Kidney (tissue), 14 donors: Measurements from ENCODE around the gene ING4. TPM values are rescaled to one million over a fixed set of nuclear protein-coding genes. Genes with fewer than 3 reads are reported as not detected.

Experiments
- DNase-seq, 5 donors: peaks; one replicate each; pipeline ENCODE4 v3.0.0-alpha.2; 2013 to 2020
- FAIRE-seq: peaks from 2 replicates; lab custom pipeline; 2012; peaks lifted over from hg19 to GRCh38; lab: Jason Lieb, UNC
- H3K27ac ChIP-seq, 2 donors: one replicate each; pipeline ENCODE4 v1.7.0; 2013; ENCODE audit warnings: low read depth in 2 of 2, low read length in 2 of 2, inconsistent platforms in 1 of 2
- H3K27me3 ChIP-seq: one replicate; pipeline ENCODE4 v1.7.1; 2013; ENCODE audit warnings: low read length, inconsistent platforms; ENCODE audit not compliant: control insufficient read depth, insufficient read depth
- H3K36me3 ChIP-seq, 3 donors: one replicate each; pipeline versions ENCODE4 v1.7.0 to v1.7.1; 2013; ENCODE audit warnings: low read length in 3 of 3, control low read depth in 1 of 3, inconsistent platforms in 1 of 3; ENCODE audit not compliant: insufficient read depth in 3 of 3, control insufficient read depth in 2 of 3
- H3K4me1 ChIP-seq, 3 donors: one replicate each; pipeline versions ENCODE4 v1.7.0 to v1.7.1; 2013; ENCODE audit warnings: low read length in 3 of 3, inconsistent platforms in 1 of 3, low read depth in 1 of 3; ENCODE audit not compliant: control insufficient read depth in 2 of 3, insufficient read depth in 2 of 3
- H3K4me3 ChIP-seq, 3 donors: one replicate each; pipeline versions ENCODE4 v1.7.0 to v1.8.1; 2013; ENCODE audit warnings: low read length in 3 of 3, control low read depth in 1 of 3, inconsistent platforms in 1 of 3
- H3K9ac ChIP-seq, 3 donors: one replicate each; pipeline versions ENCODE4 v1.7.0 to v1.7.1; 2013; ENCODE audit warnings: low read length in 3 of 3, control low read depth in 1 of 3, inconsistent platforms in 1 of 3
- H3K9me3 ChIP-seq, 3 donors: one replicate each; pipeline versions ENCODE4 v1.7.0 to v1.7.1; 2013; ENCODE audit warnings: low read length in 3 of 3, control low read depth in 1 of 3, inconsistent platforms in 1 of 3; ENCODE audit not compliant: control insufficient read depth in 2 of 3, insufficient read depth in 1 of 3
- CTCF ChIP-seq: IDR thresholded peaks from 3 replicates; pipeline ENCODE4 v1.5.1; 2012; ENCODE audit warnings: mild to moderate bottlenecking, moderate library complexity, borderline replicate concordance; ENCODE audit not compliant: insufficient read depth; ENCODE audit errors: extremely low read depth
- intact Hi-C: fragments of 100-400 bp; cut with DNase I; formaldehyde crosslinking; loops from one replicate; pipeline ENCODE4 v1.11.1; 2022
- polyA plus RNA-seq: library from polyadenylated mRNA; stranded (reverse); fragments of 350-450 nt; fragmentation: Illumina TruSeq; extraction: RNeasy Lipid Tissue Mini Kit (QIAGEN cat#74804); gene quantifications from one replicate; pipeline ENCODE4 v1.2.3, GENCODE V29; 2014; ENCODE audit warnings: low read depth, low replicate concordance; ENCODE audit not compliant: insufficient read depth
- total RNA-seq: library from RNA; stranded (reverse); fragmentation: NEBNext Ultra II Directional; extraction: Animal tissue kit (Norgen Biotek cat#: 25700); gene quantifications from one replicate; pipeline ENCODE4 v1.2.1, GENCODE V29; 2021
- donor health status: control.
- donor health status: control.
- donor health status: control.
- donor health status: control.
- donor health status: control.
- donor health status: DM: yes; HTN: yes; CAD: no.
- donor health status: Normal renal cell carcinoma (clear cell type).

The ING4 gene
- total and polyA plus RNA-seq, 2 donors from 2014 or later = 42.6 to 56.0 TPM

DNA sequence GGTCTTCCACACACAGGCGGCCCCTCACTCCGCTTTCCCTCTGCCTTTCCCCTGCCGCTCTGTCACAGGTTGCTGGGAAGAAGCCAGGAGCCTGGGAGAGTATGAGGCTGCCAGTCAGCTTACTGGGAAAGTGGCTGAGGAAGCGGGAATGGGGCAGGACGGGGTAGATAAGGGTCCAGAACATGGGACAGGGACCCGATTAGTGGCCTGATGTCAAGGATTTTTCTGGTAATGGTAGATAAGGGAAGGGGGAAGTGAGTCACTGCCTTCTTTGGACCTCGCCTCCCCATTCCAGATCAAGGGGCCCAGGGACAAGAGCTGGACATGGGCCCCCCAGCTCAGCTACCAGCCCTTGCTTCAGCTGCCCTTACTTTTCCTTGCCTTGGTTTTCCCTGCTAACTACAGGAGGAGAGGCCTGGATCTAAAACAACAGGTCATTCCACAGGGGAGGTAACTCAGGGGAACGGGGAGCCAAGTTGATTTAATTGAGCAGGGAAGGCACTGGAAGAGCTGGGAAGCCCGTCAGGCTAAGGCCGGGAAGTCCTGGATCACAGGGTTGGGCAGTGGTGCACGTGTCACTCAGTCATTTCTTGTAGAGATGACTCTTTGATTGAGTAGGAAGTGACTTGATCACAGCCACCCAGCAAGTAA, 23.6 kb downstream of the ING4 start:
- FAIRE-seq (no peak), DNase-seq (no peak)
- H3K9ac ChIP-seq = no peak overlapping the region
- H3K4me1 ChIP-seq = no peaks in the 10 kb centered on the region
- no peaks in the 10 kb centered on the region for H3K9me3 ChIP-seq
- H3K4me3 ChIP-seq = no peak overlapping the region
- no peak overlapping the region for H3K27ac ChIP-seq
- H3K27me3 ChIP-seq = no peaks in the 10 kb centered on the region
- intact Hi-C loops = no loop called here
- no peak for TF ChIP-seq CTCF
- no peaks in the 10 kb centered on the region for H3K36me3 ChIP-seq

- no peaks in the 10 kb centered on the region for H3K27me3 ChIP-seq
- no peak for TF ChIP-seq CTCF
- H3K4me1 ChIP-seq = no peaks in the 10 kb centered on the region
- H3K4me3 ChIP-seq = no peak overlapping the region
- intact Hi-C loops = no loop called here
- no peaks in the 10 kb centered on the region for H3K36me3 ChIP-seq
- DNase-seq (no peak), FAIRE-seq (no peak)
- H3K27ac ChIP-seq = no peak overlapping the region
- H3K9me3 ChIP-seq = no peaks in the 10 kb centered on the region
- H3K9ac ChIP-seq = no peak overlapping the region
These were observed 24.6 kb downstream of the ING4 start for GRCh38 chr12:6638305-6638704.

- H3K9ac ChIP-seq = no peak within 1 kb of the TSS
- FAIRE-seq (no peak), DNase-seq (peak in 1 of 5 donors; percentile 85)
- no peaks in the 10 kb centered on the region for H3K36me3 ChIP-seq
- H3K9me3 ChIP-seq = no peaks in the 10 kb centered on the region
- TF ChIP-seq CTCF = no peak
- peak within 1 kb of the TSS in 1 of 2 donors; percentile 47 for H3K27ac ChIP-seq
- H3K4me3 ChIP-seq = no peak within 1 kb of the TSS
- H3K4me1 ChIP-seq = peaks cover 0 to 10% (median 0%) of the 10 kb centered on the region in 3 donors
- H3K27me3 ChIP-seq = no peaks in the 10 kb centered on the region
- intact Hi-C loops = no loop called here
These were observed 26.9 kb downstream of the ING4 start, which contains the start of gene LPAR5 for GRCh38 chr12:6635856-6636531. Gene LPAR5 (minus strand): TSS chr12:6635959. CDS start chr12:6621248, 14,711 bp downstream.
